ENCODE results near the gene ADD3.
"Not testable (repeated sequence)": the region's sequence is repeated elsewhere in the genome, so short reads cannot be mapped to it uniquely, and the experiment has no call there.

The ADD3 gene

GRCh38 chr10:110040767-110041478, 33.1 kb downstream of the ADD3 start:
- Histone ChIP-seq H3K4me3 (ENCODE audit: low read length in 2 of 2) (no peak overlapping the region), H3K4me1 (ENCODE audit: control insufficient read depth, insufficient read depth, low read length) (no peaks in the 10 kb centered on the region), H3K36me3 (ENCODE audit: control insufficient read depth in 2 of 2, insufficient read depth in 2 of 2, low read length in 2 of 2) (no peaks in the 10 kb centered on the region), H3K27ac (ENCODE audit: low read length) (no peak overlapping the region), H3K9ac (ENCODE audit: low read length in 2 of 2) (no peak overlapping the region), H3K27me3 (ENCODE audit: control insufficient read depth in 1 of 2, insufficient read depth in 2 of 2, low read length in 2 of 2) (no peaks in the 10 kb centered on the region), H3K9me3 (ENCODE audit: control insufficient read depth in 2 of 2, low read length in 2 of 2) (no peaks in the 10 kb centered on the region)

GRCh38 chr10:110041479-110041829, 33.7 kb downstream of the ADD3 start:
- H3K27ac ChIP-seq (ENCODE audit: low read length), result no peak overlapping the region
- no peaks in the 10 kb centered on the region for H3K4me1 ChIP-seq (ENCODE audit: control insufficient read depth, insufficient read depth, low read length)

GRCh38 chr10:110042181-110042580, 34.4 kb downstream of the ADD3 start:
- no peaks in the 10 kb centered on the region for H3K9me3 ChIP-seq (ENCODE audit: control insufficient read depth in 2 of 2, low read length in 2 of 2)
- no peak overlapping the region for H3K4me3 ChIP-seq (ENCODE audit: low read length in 2 of 2)
- H3K9ac ChIP-seq (ENCODE audit: low read length in 2 of 2), result no peak overlapping the region
- no peaks in the 10 kb centered on the region for H3K36me3 ChIP-seq (ENCODE audit: control insufficient read depth in 2 of 2, insufficient read depth in 2 of 2, low read length in 2 of 2)
- no peak overlapping the region for H3K27ac ChIP-seq (ENCODE audit: low read length)
- no peaks in the 10 kb centered on the region for H3K27me3 ChIP-seq (ENCODE audit: control insufficient read depth in 1 of 2, insufficient read depth in 2 of 2, low read length in 2 of 2)
- H3K4me1 ChIP-seq (ENCODE audit: control insufficient read depth, insufficient read depth, low read length), result no peaks in the 10 kb centered on the region

More at GRCh38 chr10:110041479-110041829, 33.7 kb downstream of the ADD3 start:
- Histone ChIP-seq H3K36me3 (ENCODE audit: control insufficient read depth in 2 of 2, insufficient read depth in 2 of 2, low read length in 2 of 2) (no peaks in the 10 kb centered on the region), H3K27me3 (ENCODE audit: control insufficient read depth in 1 of 2, insufficient read depth in 2 of 2, low read length in 2 of 2) (no peaks in the 10 kb centered on the region), H3K4me3 (ENCODE audit: low read length in 2 of 2) (no peak overlapping the region), H3K9me3 (ENCODE audit: control insufficient read depth in 2 of 2, low read length in 2 of 2) (no peaks in the 10 kb centered on the region), H3K9ac (ENCODE audit: low read length in 2 of 2) (no peak overlapping the region)

- no peaks in the 10 kb centered on the region for H3K27me3 ChIP-seq (ENCODE audit: control insufficient read depth in 1 of 2, insufficient read depth in 2 of 2, low read length in 2 of 2)
- no peak overlapping the region for H3K9ac ChIP-seq (ENCODE audit: low read length in 2 of 2)
- no peaks in the 10 kb centered on the region for H3K9me3 ChIP-seq (ENCODE audit: control insufficient read depth in 2 of 2, low read length in 2 of 2)
- H3K36me3 ChIP-seq (ENCODE audit: control insufficient read depth in 2 of 2, insufficient read depth in 2 of 2, low read length in 2 of 2), result no peaks in the 10 kb centered on the region
- H3K27ac ChIP-seq (ENCODE audit: low read length), result no peak overlapping the region
- H3K4me1 ChIP-seq (ENCODE audit: control insufficient read depth, insufficient read depth, low read length), result no peaks in the 10 kb centered on the region
- H3K4me3 ChIP-seq (ENCODE audit: low read length in 2 of 2), result no peak overlapping the region
Observed at GRCh38 chr10:110042891-110043290, 35.1 kb downstream of the ADD3 start.

- H3K4me3 ChIP-seq (ENCODE audit: low read length in 2 of 2), result no peak overlapping the region
- no peaks in the 10 kb centered on the region for H3K36me3 ChIP-seq (ENCODE audit: control insufficient read depth in 2 of 2, insufficient read depth in 2 of 2, low read length in 2 of 2)
- H3K9ac ChIP-seq (ENCODE audit: low read length in 2 of 2), result no peak overlapping the region
- H3K4me1 ChIP-seq (ENCODE audit: control insufficient read depth, insufficient read depth, low read length), result no peaks in the 10 kb centered on the region
- H3K27me3 ChIP-seq (ENCODE audit: control insufficient read depth in 1 of 2, insufficient read depth in 2 of 2, low read length in 2 of 2), result no peaks in the 10 kb centered on the region
- no peaks in the 10 kb centered on the region for H3K9me3 ChIP-seq (ENCODE audit: control insufficient read depth in 2 of 2, low read length in 2 of 2)
- no peak overlapping the region for H3K27ac ChIP-seq (ENCODE audit: low read length)
Observed at GRCh38 chr10:110044681-110045080, 36.9 kb downstream of the ADD3 start.

DNA sequence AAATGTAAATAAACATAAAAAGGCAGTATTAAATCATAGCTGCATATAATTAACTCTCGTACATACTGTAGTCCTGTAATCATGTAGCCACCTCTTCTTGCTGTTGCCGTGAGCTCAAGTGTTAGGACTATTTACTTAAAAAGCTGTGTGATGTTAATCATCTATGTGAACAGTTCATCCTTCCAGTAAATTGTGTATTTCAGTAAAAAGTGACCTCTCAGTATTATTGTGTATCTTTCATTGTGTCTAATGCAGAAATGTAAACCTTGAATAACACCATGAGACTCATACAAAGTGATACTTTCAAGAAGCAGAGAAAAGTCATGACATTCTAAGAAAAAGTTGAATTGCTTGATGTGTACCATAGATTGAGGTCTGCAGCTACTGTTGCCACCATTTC, 38.0 kb downstream of the ADD3 start:
- no peaks in the 10 kb centered on the region for H3K36me3 ChIP-seq (ENCODE audit: control insufficient read depth in 2 of 2, insufficient read depth in 2 of 2, low read length in 2 of 2)
- H3K27me3 ChIP-seq (ENCODE audit: control insufficient read depth in 1 of 2, insufficient read depth in 2 of 2, low read length in 2 of 2), result no peaks in the 10 kb centered on the region
- no peaks in the 10 kb centered on the region for H3K9me3 ChIP-seq (ENCODE audit: control insufficient read depth in 2 of 2, low read length in 2 of 2)
- H3K27ac ChIP-seq (ENCODE audit: low read length), result no peak overlapping the region
- no peaks in the 10 kb centered on the region for H3K4me1 ChIP-seq (ENCODE audit: control insufficient read depth, insufficient read depth, low read length)
- no peak overlapping the region for H3K9ac ChIP-seq (ENCODE audit: low read length in 2 of 2)
- H3K4me3 ChIP-seq (ENCODE audit: low read length in 2 of 2), result no peak overlapping the region

DNA sequence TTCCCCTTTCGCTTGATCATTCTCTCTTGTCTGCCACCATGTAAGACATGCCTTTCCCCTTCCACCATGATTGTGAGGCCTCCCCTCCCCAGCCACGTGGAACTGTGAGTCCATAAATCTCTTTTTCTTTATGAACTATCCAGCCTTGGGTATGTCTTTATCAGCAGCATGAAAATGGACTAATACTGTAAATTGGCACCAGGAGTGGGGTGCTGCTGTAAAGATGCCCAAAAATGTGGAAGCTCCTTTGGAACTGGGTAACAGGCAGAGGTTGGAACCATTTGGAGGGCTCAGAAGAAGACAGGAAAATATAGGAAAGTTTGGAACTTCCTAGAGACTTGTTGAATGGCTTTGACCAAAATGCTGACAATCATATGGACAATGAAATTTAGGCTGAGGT, 40.4 kb downstream of the ADD3 start:
- not testable (repeated sequence) for H3K27me3 ChIP-seq (ENCODE audit: control insufficient read depth in 1 of 2, insufficient read depth in 2 of 2, low read length in 2 of 2); H3K36me3 ChIP-seq (ENCODE audit: control insufficient read depth in 2 of 2, insufficient read depth in 2 of 2, low read length in 2 of 2); H3K27ac ChIP-seq (ENCODE audit: low read length); H3K4me1 ChIP-seq (ENCODE audit: control insufficient read depth, insufficient read depth, low read length); H3K9ac ChIP-seq (ENCODE audit: low read length in 2 of 2); H3K9me3 ChIP-seq (ENCODE audit: control insufficient read depth in 2 of 2, low read length in 2 of 2); H3K4me3 ChIP-seq (ENCODE audit: low read length in 2 of 2)

DNA sequence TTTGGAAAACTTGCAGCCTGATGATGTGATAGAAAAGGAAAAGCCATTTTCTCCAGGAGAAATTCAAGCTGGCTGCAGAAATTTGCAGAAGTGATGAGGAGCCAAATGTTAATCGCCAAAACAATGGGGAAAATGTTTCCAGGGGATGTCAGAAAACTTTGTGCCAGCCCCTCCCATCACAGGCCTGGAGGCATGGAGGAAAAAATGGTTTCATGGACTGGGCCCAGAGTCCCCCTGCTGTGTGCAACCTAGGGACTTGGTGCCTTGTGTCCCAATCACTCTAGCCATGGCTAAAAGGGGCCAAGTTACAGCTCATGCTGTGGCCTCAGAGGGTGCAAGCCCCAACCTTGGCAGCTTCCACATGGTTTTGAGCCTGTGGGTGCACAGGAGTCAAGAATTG, 41.0 kb downstream of the ADD3 start:
- no peaks in the 10 kb centered on the region for H3K4me1 ChIP-seq (ENCODE audit: control insufficient read depth, insufficient read depth, low read length)
- no peaks in the 10 kb centered on the region for H3K27me3 ChIP-seq (ENCODE audit: control insufficient read depth in 1 of 2, insufficient read depth in 2 of 2, low read length in 2 of 2)
- no peak overlapping the region for H3K4me3 ChIP-seq (ENCODE audit: low read length in 2 of 2)
- no peak overlapping the region for H3K27ac ChIP-seq (ENCODE audit: low read length)
- no peaks in the 10 kb centered on the region for H3K9me3 ChIP-seq (ENCODE audit: control insufficient read depth in 2 of 2, low read length in 2 of 2)
- H3K9ac ChIP-seq (ENCODE audit: low read length in 2 of 2), result no peak overlapping the region
- no peaks in the 10 kb centered on the region for H3K36me3 ChIP-seq (ENCODE audit: control insufficient read depth in 2 of 2, insufficient read depth in 2 of 2, low read length in 2 of 2)

DNA sequence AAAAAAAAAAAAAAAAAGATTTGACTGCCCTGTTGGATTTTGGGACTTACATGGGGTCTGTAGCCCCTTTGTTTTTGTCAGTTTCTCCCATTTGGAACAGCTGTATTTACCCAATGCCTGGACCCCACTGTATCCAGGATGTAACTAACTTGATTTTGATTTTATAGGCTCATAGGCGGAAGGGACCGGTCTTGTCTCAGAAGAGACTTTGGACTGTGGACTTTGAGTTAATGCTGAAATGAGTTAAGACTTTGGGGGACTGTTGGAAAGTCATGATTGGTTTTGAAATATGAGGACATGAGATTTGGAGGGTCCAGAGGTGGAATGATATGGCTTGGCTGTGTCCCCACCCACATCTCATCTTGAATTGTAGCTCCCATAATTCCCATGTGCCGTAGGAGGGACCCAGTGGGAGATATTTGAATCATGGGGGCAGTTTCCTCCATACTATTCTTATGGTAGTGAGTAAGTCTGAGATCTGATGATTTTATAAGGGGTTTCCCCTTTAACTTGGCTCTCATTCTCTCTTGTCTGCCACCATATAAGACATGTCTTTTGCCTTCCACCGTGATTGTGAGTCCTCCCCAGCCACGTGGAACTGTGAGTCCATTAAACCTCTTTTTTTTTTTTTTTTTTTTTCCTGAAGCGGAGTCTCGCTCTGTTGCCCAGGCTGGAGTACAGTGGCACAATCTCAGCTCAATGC, 42.3 kb downstream of the ADD3 start:
- not testable (repeated sequence) for H3K27me3 ChIP-seq (ENCODE audit: control insufficient read depth in 1 of 2, insufficient read depth in 2 of 2, low read length in 2 of 2); H3K36me3 ChIP-seq (ENCODE audit: control insufficient read depth in 2 of 2, insufficient read depth in 2 of 2, low read length in 2 of 2); H3K4me3 ChIP-seq (ENCODE audit: low read length in 2 of 2); H3K9ac ChIP-seq (ENCODE audit: low read length in 2 of 2); H3K9me3 ChIP-seq (ENCODE audit: control insufficient read depth in 2 of 2, low read length in 2 of 2); H3K27ac ChIP-seq (ENCODE audit: low read length); H3K4me1 ChIP-seq (ENCODE audit: control insufficient read depth, insufficient read depth, low read length)

DNA sequence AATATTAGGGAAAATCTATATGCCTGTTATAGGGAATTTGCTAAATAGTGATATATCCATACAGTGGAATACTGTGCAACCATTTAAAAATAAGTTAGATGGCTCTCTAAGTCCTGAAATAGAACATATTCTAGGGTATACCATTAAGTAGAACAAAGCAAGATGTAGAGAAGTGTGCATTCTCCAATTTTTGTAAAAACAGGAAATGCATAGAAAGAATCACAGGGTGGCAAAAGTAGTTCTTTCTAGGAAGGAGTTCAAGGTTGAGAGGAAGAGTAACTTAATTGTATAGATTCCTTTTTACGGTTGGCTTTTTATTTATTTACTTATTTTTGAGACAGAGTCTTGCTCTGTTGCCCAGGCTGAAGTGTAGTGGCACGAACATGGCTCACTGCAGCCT, 43.7 kb downstream of the ADD3 start:
- Histone ChIP-seq H3K9ac (ENCODE audit: low read length in 2 of 2) (no peak overlapping the region), H3K36me3 (ENCODE audit: control insufficient read depth in 2 of 2, insufficient read depth in 2 of 2, low read length in 2 of 2) (no peaks in the 10 kb centered on the region), H3K4me1 (ENCODE audit: control insufficient read depth, insufficient read depth, low read length) (no peaks in the 10 kb centered on the region)

GRCh38 chr10:110052916-110053315, 45.1 kb downstream of the ADD3 start:
- Histone ChIP-seq H3K4me1 (ENCODE audit: control insufficient read depth, insufficient read depth, low read length) (no peaks in the 10 kb centered on the region), H3K27ac (ENCODE audit: low read length) (no peak overlapping the region), H3K27me3 (ENCODE audit: control insufficient read depth in 1 of 2, insufficient read depth in 2 of 2, low read length in 2 of 2) (no peaks in the 10 kb centered on the region), H3K9ac (ENCODE audit: low read length in 2 of 2) (no peak overlapping the region), H3K36me3 (ENCODE audit: control insufficient read depth in 2 of 2, insufficient read depth in 2 of 2, low read length in 2 of 2) (no peaks in the 10 kb centered on the region), H3K4me3 (ENCODE audit: low read length in 2 of 2) (no peak overlapping the region), H3K9me3 (ENCODE audit: control insufficient read depth in 2 of 2, low read length in 2 of 2) (no peaks in the 10 kb centered on the region)

More for the DNA sequence above, 43.7 kb downstream of the ADD3 start:
- no peaks in the 10 kb centered on the region for H3K9me3 ChIP-seq (ENCODE audit: control insufficient read depth in 2 of 2, low read length in 2 of 2)
- no peak overlapping the region for H3K4me3 ChIP-seq (ENCODE audit: low read length in 2 of 2)
- no peak overlapping the region for H3K27ac ChIP-seq (ENCODE audit: low read length)
- no peaks in the 10 kb centered on the region for H3K27me3 ChIP-seq (ENCODE audit: control insufficient read depth in 1 of 2, insufficient read depth in 2 of 2, low read length in 2 of 2)

All from stomach smooth muscle (tissue), 2 donors.